ENCODE data around the gene WDR90.
"Not testable (repeated sequence)": the region's sequence is repeated elsewhere in the genome, so short reads cannot be mapped to it uniquely, and the experiment has no call there.

WDR90 gene

GRCh38 chr16:689175-689897, 40.2 kb downstream of the WDR90 start:
- no peak for DNase-seq (ENCODE audit: low spot score)

- DNase-seq (ENCODE audit: low spot score): not testable (repeated sequence)
Measured at GRCh38 chr16:691242-691641, 42.1 kb downstream of the WDR90 start.

GRCh38 chr16:692356-693108, 43.4 kb downstream of the WDR90 start:
- DNase-seq (ENCODE audit: low spot score): no peak

GRCh38 chr16:693364-693763, 44.2 kb downstream of the WDR90 start:
- DNase-seq (ENCODE audit: low spot score): no peak

GRCh38 chr16:693766-694165, 44.6 kb downstream of the WDR90 start:
- no peak for DNase-seq (ENCODE audit: low spot score)

- no peak for DNase-seq (ENCODE audit: low spot score)
Measured at GRCh38 chr16:694187-694862, 45.2 kb downstream of the WDR90 start.

GRCh38 chr16:694863-695354, 45.7 kb downstream of the WDR90 start:
- no peak for DNase-seq (ENCODE audit: low spot score)

GRCh38 chr16:695355-696089, 46.4 kb downstream of the WDR90 start:
- no peak for DNase-seq (ENCODE audit: low spot score)

- no peak for DNase-seq (ENCODE audit: low spot score)
Measured at GRCh38 chr16:698911-699671, 49.9 kb downstream of the WDR90 start.

GRCh38 chr16:700684-701584, 51.8 kb downstream of the WDR90 start:
- DNase-seq (ENCODE audit: low spot score): no peak

GRCh38 chr16:702341-702740, 53.2 kb downstream of the WDR90 start:
- no peak for DNase-seq (ENCODE audit: low spot score)

GRCh38 chr16:703406-703805, 54.2 kb downstream of the WDR90 start:
- no peak for DNase-seq (ENCODE audit: low spot score)

- DNase-seq (ENCODE audit: low spot score): no peak
Measured at GRCh38 chr16:704047-704446, 54.9 kb downstream of the WDR90 start.

GRCh38 chr16:704552-705380, 55.6 kb downstream of the WDR90 start:
- DNase-seq (ENCODE audit: low spot score): no peak

GRCh38 chr16:705431-706188, 56.4 kb downstream of the WDR90 start, which contains the start of gene FBXL16:
FBXL16 (minus strand) TSS chr16:705801; CDS start chr16:697405, 8,396 bp downstream.
- no peak for DNase-seq (ENCODE audit: low spot score)

- DNase-seq (ENCODE audit: low spot score): no peak
Measured at GRCh38 chr16:706189-707061, 57.3 kb downstream of the WDR90 start.

- no peak for DNase-seq (ENCODE audit: low spot score)
Measured at GRCh38 chr16:707062-707538, 57.9 kb downstream of the WDR90 start.
